ENCODE measurements around the gene KCNQ1. TPM values are rescaled to one million over a fixed set of nuclear protein-coding genes. Genes with fewer than 3 reads are reported as not detected.

The KCNQ1 gene
- total and polyA plus RNA-seq, 12 donors: 11.0 to 447 (median 320) TPM

GRCh38 chr11:2574043-2574552 lies 129.3 kb downstream of the KCNQ1 start:
- peaks cover 0 to 67% of the 10 kb centered on the region in 2 donors for H3K36me3 ChIP-seq (replicated peaks in 1 of 2)
- H3K4me1 ChIP-seq (replicated peaks in 1 of 2): no peaks in the 10 kb centered on the region
- H3K27ac ChIP-seq: peak overlapping the region in 1 of 5 donors; percentile 55
- TF ChIP-seq, protein P1, sequence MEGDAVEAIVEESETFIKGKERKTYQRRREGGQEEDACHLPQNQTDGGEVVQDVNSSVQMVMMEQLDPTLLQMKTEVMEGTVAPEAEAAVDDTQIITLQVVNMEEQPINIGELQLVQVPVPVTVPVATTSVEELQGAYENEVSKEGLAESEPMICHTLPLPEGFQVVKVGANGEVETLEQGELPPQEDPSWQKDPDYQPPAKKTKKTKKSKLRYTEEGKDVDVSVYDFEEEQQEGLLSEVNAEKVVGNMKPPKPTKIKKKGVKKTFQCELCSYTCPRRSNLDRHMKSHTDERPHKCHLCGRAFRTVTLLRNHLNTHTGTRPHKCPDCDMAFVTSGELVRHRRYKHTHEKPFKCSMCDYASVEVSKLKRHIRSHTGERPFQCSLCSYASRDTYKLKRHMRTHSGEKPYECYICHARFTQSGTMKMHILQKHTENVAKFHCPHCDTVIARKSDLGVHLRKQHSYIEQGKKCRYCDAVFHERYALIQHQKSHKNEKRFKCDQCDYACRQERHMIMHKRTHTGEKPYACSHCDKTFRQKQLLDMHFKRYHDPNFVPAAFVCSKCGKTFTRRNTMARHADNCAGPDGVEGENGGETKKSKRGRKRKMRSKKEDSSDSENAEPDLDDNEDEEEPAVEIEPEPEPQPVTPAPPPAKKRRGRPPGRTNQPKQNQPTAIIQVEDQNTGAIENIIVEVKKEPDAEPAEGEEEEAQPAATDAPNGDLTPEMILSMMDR (IDR thresholded peaks at IDR 0.05): no peak
- TF ChIP-seq POLR2A (IDR thresholded peaks at IDR 0.05): no peak
- WGBS, 4 donors: 83 to 94% (median 87%) methylated on average over 3 to 22 of the region's 22 CpGs
- no peaks in the 10 kb centered on the region for H3K27me3 ChIP-seq
- no peak overlapping the region for H3K4me3 ChIP-seq
- intact Hi-C loops (cut with DNase I): no loop called here
- DNase-seq: peak in 5 of 7 donors; percentile 1 to 43 (median 12)
- H3K9me3 ChIP-seq (replicated peaks in 1 of 3): no peaks in the 10 kb centered on the region

DNA sequence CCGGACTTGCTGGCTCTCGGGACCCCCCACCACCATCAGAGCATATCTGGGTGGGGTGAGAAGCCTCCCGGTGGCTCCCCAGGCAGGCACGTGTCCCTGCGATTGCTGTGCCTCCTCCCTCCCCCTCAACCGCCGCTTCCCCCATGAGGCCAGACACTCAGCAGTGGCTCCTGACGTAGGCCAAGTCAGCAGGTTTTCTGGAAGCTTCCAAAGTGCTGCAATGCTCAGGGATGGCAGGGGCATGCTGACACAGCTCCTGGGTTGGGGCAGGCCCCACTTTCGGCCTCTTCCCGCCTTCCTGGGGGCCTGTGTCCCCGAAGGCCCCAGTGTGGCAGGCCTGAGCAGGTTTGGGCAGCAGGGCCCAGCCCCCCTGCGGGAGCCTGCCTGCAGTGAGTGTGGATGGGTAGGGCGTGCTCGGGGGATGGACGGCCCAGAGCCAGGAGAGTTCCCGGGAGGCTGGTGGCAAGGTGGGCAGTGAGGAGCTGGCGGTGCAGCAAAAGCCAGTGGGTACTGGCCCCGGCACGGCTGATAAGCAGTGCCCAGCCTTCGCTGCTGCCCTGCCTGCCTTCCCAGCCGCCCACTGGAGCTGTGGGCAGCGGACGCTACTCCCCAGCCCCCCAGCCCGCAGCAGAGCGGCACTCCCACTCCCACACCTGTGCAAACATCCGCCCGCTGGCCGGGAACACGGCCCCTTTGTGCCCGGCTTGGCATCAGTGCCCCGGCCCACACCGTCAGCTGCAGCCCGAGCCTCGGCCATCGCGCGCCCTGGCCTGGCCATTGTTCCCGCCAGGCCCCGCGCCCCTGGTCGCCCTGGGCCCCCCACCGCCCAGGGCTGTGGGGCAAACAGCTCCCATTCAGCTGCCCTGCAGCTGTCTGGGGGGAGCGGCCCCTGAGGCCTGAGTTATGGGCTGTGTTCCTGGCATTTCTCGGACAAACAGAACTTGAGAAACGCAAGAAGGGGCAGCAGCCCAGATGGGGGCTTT lies 130.0 kb downstream of the KCNQ1 start:
- H3K9me3 ChIP-seq (replicated peaks in 1 of 3): no peaks in the 10 kb centered on the region
- H3K4me1 ChIP-seq (replicated peaks in 1 of 2): no peaks in the 10 kb centered on the region
- no peak overlapping the region for H3K4me3 ChIP-seq
- peak in 5 of 7 donors; percentile 2 to 48 (median 13) for DNase-seq
- intact Hi-C loops (cut with DNase I): no loop called here
- 93 to 94% (median 93%) methylated on average over 9 to 45 of the region's 45 CpGs for WGBS, 4 donors
- H3K27ac ChIP-seq: peak overlapping the region in 1 of 5 donors; percentile 5
- no peaks in the 10 kb centered on the region for H3K27me3 ChIP-seq
- no peak for TF ChIP-seq POLR2A (IDR thresholded peaks at IDR 0.05)
- TF ChIP-seq, protein P1 (IDR thresholded peaks at IDR 0.05): no peak
- H3K36me3 ChIP-seq (replicated peaks in 1 of 2): peaks cover 0 to 68% of the 10 kb centered on the region in 2 donors

DNA sequence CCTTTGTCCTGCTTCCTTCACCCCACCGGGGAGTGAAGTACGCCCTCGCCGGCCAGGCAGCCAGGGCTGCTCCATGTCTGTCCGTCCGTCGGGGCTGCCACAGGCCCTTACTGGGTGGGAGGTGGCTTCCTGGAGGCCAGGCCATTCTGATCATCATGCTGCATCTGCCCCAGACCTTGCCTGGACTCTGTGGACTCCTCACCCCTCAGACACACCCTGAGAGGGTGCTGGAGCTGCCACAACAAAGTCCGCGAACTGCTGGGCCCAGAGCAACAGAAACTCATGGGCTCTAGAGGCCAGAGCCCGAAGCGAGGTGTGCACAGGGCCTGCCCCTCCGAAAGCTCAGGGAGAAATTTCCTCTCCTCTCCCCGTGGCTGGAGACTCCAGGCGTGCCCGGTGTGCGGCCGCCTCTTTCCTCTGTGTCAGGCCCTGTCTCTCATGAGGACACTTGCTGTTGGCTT lies 130.8 kb downstream of the KCNQ1 start:
- TF ChIP-seq, protein P1 (IDR thresholded peaks at IDR 0.05): no peak
- TF ChIP-seq POLR2A (IDR thresholded peaks at IDR 0.05): no peak
- H3K9me3 ChIP-seq (replicated peaks in 1 of 3): no peaks in the 10 kb centered on the region
- H3K4me3 ChIP-seq: no peak overlapping the region
- H3K36me3 ChIP-seq (replicated peaks in 1 of 2): peaks cover 0 to 66% of the 10 kb centered on the region in 2 donors
- H3K4me1 ChIP-seq (replicated peaks in 1 of 2): no peaks in the 10 kb centered on the region
- H3K27me3 ChIP-seq: no peaks in the 10 kb centered on the region
- H3K27ac ChIP-seq: no peak overlapping the region
- peak in 5 of 7 donors; percentile 1 to 41 (median 10) for DNase-seq
- WGBS, 4 donors: 93 to 95% (median 94%) methylated on average over 7 to 17 of the region's 17 CpGs
- intact Hi-C loops (cut with DNase I): no loop called here

GRCh38 chr11:2576111-2576510 lies 131.3 kb downstream of the KCNQ1 start:
- TF ChIP-seq, protein P1 (IDR thresholded peaks at IDR 0.05): no peak
- DNase-seq: peak in 6 of 7 donors; percentile 2 to 46 (median 12)
- Histone ChIP-seq H3K4me1 (replicated peaks in 1 of 2) (no peaks in the 10 kb centered on the region), H3K9me3 (replicated peaks in 1 of 3) (no peaks in the 10 kb centered on the region), H3K27me3 (no peaks in the 10 kb centered on the region), H3K27ac (no peak overlapping the region), H3K36me3 (replicated peaks in 1 of 2) (peaks cover 0 to 63% of the 10 kb centered on the region in 2 donors), H3K4me3 (no peak overlapping the region)
- intact Hi-C loops (cut with DNase I): no loop called here
- 89 to 93% (median 90%) methylated on average over 9 to 15 of the region's 15 CpGs for WGBS, 4 donors

All from adrenal gland (tissue), 12 donors.